Measurements from ENCODE around the gene ADTRP.

Gene ADTRP

DNA sequence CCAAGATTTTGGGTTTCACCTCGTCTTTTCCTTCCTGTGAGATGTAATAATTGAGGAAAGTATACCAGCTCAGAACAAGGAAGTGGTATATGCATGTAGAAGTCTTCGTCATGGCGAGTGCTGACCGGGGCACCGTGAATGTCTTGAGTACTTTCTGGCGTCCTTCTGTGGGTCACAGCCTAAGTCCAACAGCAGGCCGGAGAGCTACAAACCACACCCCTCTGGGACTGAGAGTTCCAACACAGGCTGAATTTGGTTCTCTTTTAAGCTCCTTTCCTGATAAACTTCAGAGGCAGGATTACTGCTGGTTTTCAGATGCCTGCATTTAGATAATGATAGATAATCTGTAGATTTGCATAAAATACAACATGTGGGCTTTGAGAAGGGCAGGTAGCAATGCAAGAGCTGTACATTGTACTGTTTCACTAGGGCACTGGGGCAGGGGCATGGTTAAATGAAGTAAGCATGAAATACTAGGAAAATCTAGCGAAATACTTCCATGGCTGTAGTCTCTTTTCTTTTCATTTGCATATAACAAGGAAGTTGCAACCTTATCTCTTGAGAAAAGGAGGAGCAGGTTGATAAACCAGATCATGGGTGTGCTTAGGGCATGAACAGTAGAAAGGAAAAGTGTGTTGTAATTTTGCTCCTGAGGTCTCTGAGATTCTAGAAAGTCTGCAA is at the start of gene ADTRP:
Gene ADTRP (minus strand): TSS at position 156 of the 681 bp plus-strand sequence. CDS start 44 bp downstream, at position 112.
- no peak for DNase-seq (ENCODE audit: low read depth)
- TF ChIP-seq, protein P1, sequence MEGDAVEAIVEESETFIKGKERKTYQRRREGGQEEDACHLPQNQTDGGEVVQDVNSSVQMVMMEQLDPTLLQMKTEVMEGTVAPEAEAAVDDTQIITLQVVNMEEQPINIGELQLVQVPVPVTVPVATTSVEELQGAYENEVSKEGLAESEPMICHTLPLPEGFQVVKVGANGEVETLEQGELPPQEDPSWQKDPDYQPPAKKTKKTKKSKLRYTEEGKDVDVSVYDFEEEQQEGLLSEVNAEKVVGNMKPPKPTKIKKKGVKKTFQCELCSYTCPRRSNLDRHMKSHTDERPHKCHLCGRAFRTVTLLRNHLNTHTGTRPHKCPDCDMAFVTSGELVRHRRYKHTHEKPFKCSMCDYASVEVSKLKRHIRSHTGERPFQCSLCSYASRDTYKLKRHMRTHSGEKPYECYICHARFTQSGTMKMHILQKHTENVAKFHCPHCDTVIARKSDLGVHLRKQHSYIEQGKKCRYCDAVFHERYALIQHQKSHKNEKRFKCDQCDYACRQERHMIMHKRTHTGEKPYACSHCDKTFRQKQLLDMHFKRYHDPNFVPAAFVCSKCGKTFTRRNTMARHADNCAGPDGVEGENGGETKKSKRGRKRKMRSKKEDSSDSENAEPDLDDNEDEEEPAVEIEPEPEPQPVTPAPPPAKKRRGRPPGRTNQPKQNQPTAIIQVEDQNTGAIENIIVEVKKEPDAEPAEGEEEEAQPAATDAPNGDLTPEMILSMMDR (conservative IDR thresholded peaks at IDR 0.05; ENCODE audit: low read depth, low read length), result no peak
- peak within 1 kb of the TSS; percentile 58 for H3K4me3 ChIP-seq (ENCODE audit: low read length)

DNA sequence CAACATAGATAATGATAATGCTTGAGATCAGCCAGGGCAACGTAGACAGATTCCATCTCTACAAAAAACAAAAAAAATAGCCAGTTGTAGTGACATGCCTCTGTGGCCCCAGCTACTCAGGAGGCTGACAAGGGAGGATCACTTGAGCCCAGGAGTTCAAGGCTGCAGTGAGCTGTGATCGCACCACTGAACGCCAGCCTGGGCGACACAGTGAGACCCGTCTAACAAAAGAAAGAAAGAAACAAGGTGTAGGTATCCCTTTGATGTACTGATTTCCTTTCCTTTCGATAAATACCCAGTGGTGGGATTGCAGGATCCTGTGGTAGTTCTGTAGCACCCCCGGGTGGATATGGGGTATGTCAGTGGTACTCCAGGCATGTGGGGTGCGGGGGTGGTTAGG is 48.2 kb upstream of the ADTRP start:
- TF ChIP-seq, protein P1 (conservative IDR thresholded peaks at IDR 0.05; ENCODE audit: low read depth, low read length), result no peak

DNA sequence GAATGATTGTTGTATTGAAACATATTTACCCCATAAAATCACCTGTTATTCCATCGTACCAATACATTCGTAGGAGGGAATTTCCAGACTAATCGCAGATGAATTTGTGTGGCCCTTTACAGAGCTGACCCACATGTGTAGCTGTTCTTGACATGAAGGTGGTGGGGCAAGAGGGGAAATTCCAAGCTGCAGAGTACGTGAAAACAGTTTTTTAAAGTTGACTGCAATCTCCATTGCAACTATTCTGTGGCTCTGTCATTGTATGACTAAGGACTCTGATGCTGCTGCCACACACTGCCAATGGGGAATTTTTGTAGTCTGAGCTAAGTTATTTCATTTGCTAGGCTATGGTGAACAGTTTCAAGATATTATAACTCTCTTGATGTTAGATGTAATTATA is 46.4 kb upstream of the ADTRP start:
- no peak for DNase-seq (ENCODE audit: low read depth)
- TF ChIP-seq, protein P1 (conservative IDR thresholded peaks at IDR 0.05; ENCODE audit: low read depth, low read length), result no peak
- H3K4me3 ChIP-seq (ENCODE audit: low read length), result no peak overlapping the region

More for the DNA sequence above, 48.2 kb upstream of the ADTRP start:
- no peak overlapping the region for H3K4me3 ChIP-seq (ENCODE audit: low read length)
- DNase-seq (ENCODE audit: low read depth), result no peak

GRCh38 chr6:11822346-11822745 is 43.7 kb upstream of the ADTRP start:
- TF ChIP-seq, protein P1 (conservative IDR thresholded peaks at IDR 0.05; ENCODE audit: low read depth, low read length), result no peak
- no peak for DNase-seq (ENCODE audit: low read depth)

GRCh38 chr6:11821781-11822180 is 43.2 kb upstream of the ADTRP start:
- TF ChIP-seq, protein P1 (conservative IDR thresholded peaks at IDR 0.05; ENCODE audit: low read depth, low read length), result no peak
- no peak for DNase-seq (ENCODE audit: low read depth)
- no peak overlapping the region for H3K4me3 ChIP-seq (ENCODE audit: low read length)

More at GRCh38 chr6:11822346-11822745, 43.7 kb upstream of the ADTRP start:
- no peak overlapping the region for H3K4me3 ChIP-seq (ENCODE audit: low read length)

DNA sequence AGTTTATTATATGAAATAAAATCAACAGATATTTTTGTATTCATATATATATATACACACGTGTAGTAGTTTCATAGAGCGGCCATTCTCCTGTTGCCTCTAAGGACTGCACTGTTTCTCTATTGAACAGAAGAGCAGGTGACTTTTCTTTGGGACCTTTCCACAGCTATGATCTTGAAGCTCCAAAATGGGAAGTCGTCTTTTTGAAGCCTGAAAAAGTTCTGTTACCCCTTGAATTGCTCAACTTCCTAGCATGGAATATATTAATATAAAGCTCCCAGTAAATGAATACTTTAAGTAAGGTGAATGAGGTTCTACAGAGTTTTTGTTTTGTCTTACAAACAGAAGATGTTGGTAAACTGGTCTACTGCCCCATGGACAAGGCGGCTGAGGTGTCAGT is 42.2 kb upstream of the ADTRP start:
- no peak for DNase-seq (ENCODE audit: low read depth)
- no peak overlapping the region for H3K4me3 ChIP-seq (ENCODE audit: low read length)
- TF ChIP-seq, protein P1 (conservative IDR thresholded peaks at IDR 0.05; ENCODE audit: low read depth, low read length), result no peak

- H3K4me3 ChIP-seq (ENCODE audit: low read length), result no peak overlapping the region
- TF ChIP-seq, protein P1 (conservative IDR thresholded peaks at IDR 0.05; ENCODE audit: low read depth, low read length), result no peak
- no peak for DNase-seq (ENCODE audit: low read depth)
Measured at GRCh38 chr6:11819486-11819885, 40.9 kb upstream of the ADTRP start.

Measured in retinal pigment epithelial cell (primary cell).